GM12878 (cell line): ENCODE data around the gene ADCY5. TPM values are rescaled to one million over a fixed set of nuclear protein-coding genes. Genes with fewer than 3 reads are reported as not detected.

Experiments
- ATAC-seq: fragments of 200-7000 bp; cut with Tn5 transposase; 3 replicates; pipeline ENCODE4 v1.9.1; 2020; ENCODE audit warnings: mild to moderate bottlenecking, moderate library complexity
- BruUV-seq: library from RNA; stranded (reverse); fragments of 400-500 nt; replicated peaks from 2 replicates; lab custom pipeline; 2021; lab: Mats Ljungman, UMichigan
- CTCF ChIA-PET: fragments of 300-600 bp; sonication (Branson Sonifier 250); formaldehyde crosslinking; extraction: SDS; loops from one replicate; lab custom pipeline; 2021; ENCODE audit warnings: inconsistent platforms; lab: Yijun Ruan, JAX
- POLR2A ChIA-PET: fragments of 350-600 bp; formaldehyde crosslinking; extraction: SDS; loops from one replicate; lab custom pipeline; 2021; ENCODE audit warnings: inconsistent platforms; lab: Charles Lee
- RAD21 ChIA-PET: fragments of 300-600 bp; sonication (Branson Sonifier 250); formaldehyde crosslinking; loops from one replicate; lab custom pipeline; 2023; ENCODE audit warnings: antibody characterized with exemption; ENCODE audit not compliant: unreplicated experiment; lab: Charles Lee
- SMC1A ChIA-PET: fragments of 300-600 bp; sonication (Branson Sonifier 250); formaldehyde crosslinking; loops from one replicate; lab custom pipeline; 2023; ENCODE audit not compliant: unreplicated experiment, uncharacterized antibody; lab: Charles Lee
- DNase-seq: peaks from one replicate; pipeline ENCODE4 v3.0.0-alpha.2; 2011; ENCODE audit warnings: low read depth, low spot score
- FAIRE-seq: peaks from 3 replicates; lab custom pipeline; 2011; peaks lifted over from hg19 to GRCh38; lab: Jason Lieb, UNC
- H2AFZ ChIP-seq: 2 replicates; pipeline ENCODE4 v1.6.0; 2011; ENCODE audit warnings: low read depth, low read length, control low read depth; ENCODE audit not compliant: control insufficient read depth
- H3K27ac ChIP-seq: 2 replicates; pipeline ENCODE4 v1.5.1; 2011; ENCODE audit warnings: control low read depth; ENCODE audit not compliant: control insufficient read depth, insufficient read depth
- H3K27me3 ChIP-seq, 2 experiments: replicated peaks in 1 of 2; 2 replicates each; pipeline versions ENCODE4 v1.6.0 to v1.6.1; 2011; ENCODE audit warnings: low read length in 1 of 2; ENCODE audit not compliant: control insufficient read depth in 2 of 2, insufficient read depth in 2 of 2
- H3K36me3 ChIP-seq, 2 experiments: 2 replicates each; pipeline ENCODE4 v1.5.1; 2011; ENCODE audit warnings: low read length in 1 of 2; ENCODE audit not compliant: control insufficient read depth in 2 of 2, insufficient read depth in 2 of 2
- H3K4me1 ChIP-seq: 2 replicates; pipeline ENCODE4 v1.6.1; 2011; ENCODE audit warnings: mild to moderate bottlenecking, low read length, moderate library complexity, mixed read lengths; ENCODE audit not compliant: control insufficient read depth, insufficient read depth
- H3K4me2 ChIP-seq: 2 replicates; pipeline ENCODE4 v1.6.0; 2011; ENCODE audit warnings: control low read depth; ENCODE audit not compliant: control insufficient read depth, insufficient read depth
- H3K4me3 ChIP-seq: fragments of 200-600 bp; sonication (generic); 2 replicates; pipeline ENCODE4 v1.5.1; 2016
- H3K79me2 ChIP-seq: 2 replicates; pipeline ENCODE4 v1.6.0; 2011; ENCODE audit warnings: low read length; ENCODE audit not compliant: control insufficient read depth, insufficient read depth
- H3K9ac ChIP-seq: 2 replicates; pipeline ENCODE4 v1.8.0; 2011; ENCODE audit warnings: low read length, control low read depth, mixed read lengths; ENCODE audit not compliant: control insufficient read depth, insufficient read depth
- H3K9me3 ChIP-seq: replicated peaks from 3 replicates; pipeline ENCODE4 v1.5.1; 2011; ENCODE audit warnings: mild to moderate bottlenecking, low read length; ENCODE audit not compliant: control insufficient read depth, insufficient read depth
- H4K20me1 ChIP-seq: 2 replicates; pipeline ENCODE4 v1.6.0; 2011; ENCODE audit not compliant: control insufficient read depth, insufficient read depth
- CBX5 ChIP-seq: sonication (generic); IDR thresholded peaks from 2 replicates; pipeline ENCODE4 v1.6.1; 2016; ENCODE audit warnings: low read depth, moderate library complexity, mild to moderate bottlenecking, inconsistent platforms
- CUX1 ChIP-seq: IDR thresholded peaks from 2 replicates; pipeline ENCODE4 v1.6.1; 2012; ENCODE audit warnings: improper control_type of control experiment, low read depth, low read length; ENCODE audit not compliant: insufficient replicate concordance
- KLF5 ChIP-seq: fragments of 450-650 bp; IDR thresholded peaks from 2 replicates; pipeline ENCODE4 v1.6.1; 2014; ENCODE audit warnings: mild to moderate bottlenecking; ENCODE audit not compliant: partially characterized antibody
- MXI1 ChIP-seq: fragments of 150-350 bp; IDR thresholded peaks from 2 replicates; pipeline ENCODE4 v1.6.1; 2011; ENCODE audit warnings: low read depth, mild to moderate bottlenecking, inconsistent platforms, low read length, improper control_type of control experiment
- NR2C1 ChIP-seq: fragments of 450-650 bp; IDR thresholded peaks from 2 replicates; pipeline ENCODE4 v1.6.1; 2017; ENCODE audit warnings: antibody characterized with exemption, mild to moderate bottlenecking, moderate library complexity
- RB1 ChIP-seq: fragments of 450-650 bp; formaldehyde crosslinking; IDR thresholded peaks from 2 replicates; pipeline ENCODE4 v1.6.1; 2017; ENCODE audit warnings: mild to moderate bottlenecking, borderline replicate concordance
- SIX5 ChIP-seq: IDR thresholded peaks from 2 replicates; pipeline ENCODE4 v1.6.1; 2011; ENCODE audit warnings: mild to moderate bottlenecking, low read depth, low read length, moderate library complexity; ENCODE audit not compliant: severe bottlenecking
- SKIL ChIP-seq: fragments of 450-650 bp; IDR thresholded peaks from 2 replicates; pipeline ENCODE4 v1.6.1; 2017; ENCODE audit warnings: mild to moderate bottlenecking, low read depth, inconsistent platforms; ENCODE audit not compliant: poor library complexity, severe bottlenecking
- SUZ12 ChIP-seq: fragments of 200-600 bp; sonication (generic); IDR thresholded peaks from one replicate; pipeline ENCODE4 v1.6.1; 2018; ENCODE audit warnings: antibody characterized with exemption, mild to moderate bottlenecking; ENCODE audit not compliant: unreplicated experiment
- TCF7 ChIP-seq: IDR thresholded peaks from 2 replicates; pipeline ENCODE4 v1.6.1; 2014; ENCODE audit warnings: antibody characterized with exemption, borderline replicate concordance
- ZSCAN29 ChIP-seq: fragments of 450-650 bp; IDR thresholded peaks from 2 replicates; pipeline ENCODE4 v1.6.1; 2017; ENCODE audit warnings: mild to moderate bottlenecking, moderate library complexity
- WGBS: methylation state at CpG from one replicate; pipeline ENCODE4 v1.1.6; 2016; ENCODE audit warnings: low lambda C conversion rate; ENCODE audit not compliant: insufficient replicate concordance, insufficient coverage; ENCODE audit errors: missing lambda C conversion rate; 5-methylcytosine and 5-hydroxymethylcytosine counted together
- in situ Hi-C: fragments of 300-500 bp; cut with MboI; formaldehyde crosslinking; loops from 9 replicates; pipeline ENCODE4 v1.14.3; 2018; ENCODE audit warnings: mixed read lengths
- intact Hi-C: fragments of 100-400 bp; cut with micrococcal nuclease; formaldehyde crosslinking; loops from one replicate; pipeline ENCODE4 v1.14.2; 2022; ENCODE audit not compliant: unreplicated experiment
- polyA plus RNA-seq, 11 experiments: library from polyadenylated mRNA; depleted of rRNA in 4 of 11; unstranded in 6 of 11; stranded (reverse) in 5 of 11; fragments of >200 nt; fragmentation: Nextera tagmentation in 4 of 11; fragmentation: Illumina TruSeq in 1 of 11; extraction: Ambion mirVana in 4 of 11; extraction: Trizol in 1 of 11; gene quantifications; 1 replicate in 1 of 11; 2 replicates in 10 of 11; pipeline versions ENCODE4 v1.2.1 to v1.2.3, GENCODE V29; 2011 to 2016; ENCODE audit warnings: inconsistent platforms in 2 of 11, missing spikeins in 2 of 11, low read depth in 1 of 11
- total RNA-seq, 4 experiments: library from RNA; depleted of rRNA in 3 of 4; stranded (reverse); fragments of >200 nt in 3 of 4; fragmentation: Illumina TruSeq in 1 of 4; extraction: Trizol in 1 of 4; gene quantifications; 2 replicates each; pipeline versions ENCODE4 v1.2.1 to v1.2.3, GENCODE V29; 2013 to 2021

Gene ADCY5
- total and polyA plus RNA-seq, 10 of the 15 experiments (the other 5 are each of a cell fraction or from before 2014, with no cell fraction given): under 0.01 to 0.24 (median 0.02) TPM; not detected in 4

GRCh38 chr3:123331651-123332050, 117.2 kb downstream of the ADCY5 start (continued):
- no peak for TF ChIP-seq SIX5

- Histone ChIP-seq H3K9me3 (no peaks in the 10 kb centered on the region), H3K27me3 (no peaks in the 10 kb centered on the region; a peak in 2 of 4 replicates), H3K4me1 (no peaks in the 10 kb centered on the region), H3K79me2 (no peaks in the 10 kb centered on the region), H3K4me2 (no peak overlapping the region), H2AFZ (no peak overlapping the region), H4K20me1 (no peaks in the 10 kb centered on the region; the same call in 1 of the 2 replicates), H3K36me3 (no peaks in the 10 kb centered on the region), H3K27ac (no peak overlapping the region), H3K4me3 (no peak overlapping the region), H3K9ac (no peak overlapping the region)
- intact Hi-C loops: no loop called here
- in situ Hi-C loops: no loop called here
- RAD21 ChIA-PET: interaction anchor here (3.2 kb wide), 1 partner anchor 159 kb away, joined by 21 read pairs; no protein-coding TSS in a partner anchor
- no peak for FAIRE-seq
- SMC1A ChIA-PET: interaction anchor here (1.0 to 1.2 kb wide), 3 partner anchors 163 to 228 kb away, joined by 3 read pairs; no protein-coding TSS in a partner anchor
- CTCF ChIA-PET: interaction anchor here (0.6 to 7.9 kb wide), 8 partner anchors 11 to 241 kb away, joined by 3 to 93 read pairs (median 4); no protein-coding TSS in a partner anchor
- ATAC-seq: no peak
- BruUV-seq: no TSS peak
- DNase-seq: no peak
- POLR2A ChIA-PET: no interaction called here
- 45% methylated on average over 8 of the region's 8 CpGs for WGBS
- TF ChIP-seq NR2C1: no peak
- TF ChIP-seq CBX5: no peak
- TF ChIP-seq RB1: no peak
- TF ChIP-seq ZSCAN29: no peak
- no peak for TF ChIP-seq SKIL
- TF ChIP-seq CUX1: no peak
- TF ChIP-seq KLF5: no peak
- no peak for TF ChIP-seq TCF7
- no peak for TF ChIP-seq MXI1
- no peak for TF ChIP-seq SUZ12
Observed at GRCh38 chr3:123331006-123331405, 117.9 kb downstream of the ADCY5 start.
